ENCODE measurements around the gene CRACDL.

Gene CRACDL

GRCh38 chr2:98927027-98927426 lies 9.0 kb downstream of the CRACDL start:
- in situ Hi-C loops (cut with HindIII; ENCODE audit: low sequenced_read_pairs): no loop called here

- in situ Hi-C loops (cut with HindIII; ENCODE audit: low sequenced_read_pairs): no loop called here
Observed at GRCh38 chr2:98926601-98927000, 9.4 kb downstream of the CRACDL start.

- in situ Hi-C loops (cut with HindIII; ENCODE audit: low sequenced_read_pairs): no loop called here
Observed at GRCh38 chr2:98924910-98925309, 11.1 kb downstream of the CRACDL start.

GRCh38 chr2:98924038-98924830 lies 11.8 kb downstream of the CRACDL start:
- in situ Hi-C loops (cut with HindIII; ENCODE audit: low sequenced_read_pairs): no loop called here

GRCh38 chr2:98923244-98923940 lies 12.6 kb downstream of the CRACDL start:
- in situ Hi-C loops (cut with HindIII; ENCODE audit: low sequenced_read_pairs): no loop called here

GRCh38 chr2:98921062-98921461 lies 15.0 kb downstream of the CRACDL start:
- in situ Hi-C loops (cut with HindIII; ENCODE audit: low sequenced_read_pairs): no loop called here

GRCh38 chr2:98917031-98917471 lies 19.0 kb downstream of the CRACDL start:
- in situ Hi-C loops (cut with HindIII; ENCODE audit: low sequenced_read_pairs): no loop called here

GRCh38 chr2:98915751-98916358 lies 20.2 kb downstream of the CRACDL start:
- in situ Hi-C loops (cut with HindIII; ENCODE audit: low sequenced_read_pairs): no loop called here

GRCh38 chr2:98914713-98915580 lies 21.1 kb downstream of the CRACDL start:
- in situ Hi-C loops (cut with HindIII; ENCODE audit: low sequenced_read_pairs): no loop called here

GRCh38 chr2:98913916-98914712 lies 21.9 kb downstream of the CRACDL start:
- in situ Hi-C loops (cut with HindIII; ENCODE audit: low sequenced_read_pairs): no loop called here

- in situ Hi-C loops (cut with HindIII; ENCODE audit: low sequenced_read_pairs): no loop called here
Observed at GRCh38 chr2:98912957-98913915, 22.8 kb downstream of the CRACDL start.

- in situ Hi-C loops (cut with HindIII; ENCODE audit: low sequenced_read_pairs): no loop called here
Observed at GRCh38 chr2:98912221-98912851, 23.7 kb downstream of the CRACDL start.

- in situ Hi-C loops (cut with HindIII; ENCODE audit: low sequenced_read_pairs): no loop called here
Observed at GRCh38 chr2:98911376-98912154, 24.5 kb downstream of the CRACDL start.

GRCh38 chr2:98911126-98911375 lies 25.0 kb downstream of the CRACDL start:
- in situ Hi-C loops (cut with HindIII; ENCODE audit: low sequenced_read_pairs): no loop called here

- in situ Hi-C loops (cut with HindIII; ENCODE audit: low sequenced_read_pairs): no loop called here
Observed at GRCh38 chr2:98910349-98911125, 25.5 kb downstream of the CRACDL start.

GRCh38 chr2:98909317-98910211 lies 26.5 kb downstream of the CRACDL start:
- in situ Hi-C loops (cut with HindIII; ENCODE audit: low sequenced_read_pairs): no loop called here

Data from endothelial cell of hepatic sinusoid (primary cell).